GM12864 (cell line): ENCODE data around the gene AHNAK.

Source experiments
- DNase-seq: peaks from one replicate; pipeline ENCODE4 v3.0.0-alpha.2; 2011; ENCODE audit warnings: low read depth
- H3K4me3 ChIP-seq: 2 replicates; pipeline ENCODE4 v1.5.1; 2011; ENCODE audit warnings: mild to moderate bottlenecking, low read depth, low read length, control low read depth
- TF ChIP-seq, protein P1 (sequence below): IDR thresholded peaks from 2 replicates; pipeline ENCODE4 v1.5.1; 2011; ENCODE audit warnings: low read depth, mild to moderate bottlenecking, moderate library complexity, low read length, control low read depth, inconsistent platforms; ENCODE audit errors: missing control alignments

Gene AHNAK

DNA sequence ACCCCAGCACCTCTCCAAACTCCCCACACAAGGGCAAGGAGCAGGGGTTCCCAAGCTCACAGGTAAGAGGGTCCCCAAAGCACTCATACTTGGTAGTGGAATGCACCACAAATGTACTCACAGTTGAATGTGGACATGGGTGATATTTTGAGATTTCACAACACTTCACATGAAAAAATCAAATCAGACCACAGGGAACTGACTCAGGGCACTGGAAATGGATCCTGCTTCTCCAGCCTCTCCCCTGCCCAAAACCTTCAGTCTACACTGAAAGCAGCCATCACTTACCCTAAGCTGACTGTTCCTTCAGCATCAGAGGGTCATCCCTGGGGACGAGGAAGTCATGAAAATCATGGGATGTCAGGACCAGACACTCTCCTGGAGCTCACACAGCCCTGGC is 87.5 kb downstream of the AHNAK start:
- no peak overlapping the region for H3K4me3 ChIP-seq
- no peak for DNase-seq
- TF ChIP-seq, protein P1, sequence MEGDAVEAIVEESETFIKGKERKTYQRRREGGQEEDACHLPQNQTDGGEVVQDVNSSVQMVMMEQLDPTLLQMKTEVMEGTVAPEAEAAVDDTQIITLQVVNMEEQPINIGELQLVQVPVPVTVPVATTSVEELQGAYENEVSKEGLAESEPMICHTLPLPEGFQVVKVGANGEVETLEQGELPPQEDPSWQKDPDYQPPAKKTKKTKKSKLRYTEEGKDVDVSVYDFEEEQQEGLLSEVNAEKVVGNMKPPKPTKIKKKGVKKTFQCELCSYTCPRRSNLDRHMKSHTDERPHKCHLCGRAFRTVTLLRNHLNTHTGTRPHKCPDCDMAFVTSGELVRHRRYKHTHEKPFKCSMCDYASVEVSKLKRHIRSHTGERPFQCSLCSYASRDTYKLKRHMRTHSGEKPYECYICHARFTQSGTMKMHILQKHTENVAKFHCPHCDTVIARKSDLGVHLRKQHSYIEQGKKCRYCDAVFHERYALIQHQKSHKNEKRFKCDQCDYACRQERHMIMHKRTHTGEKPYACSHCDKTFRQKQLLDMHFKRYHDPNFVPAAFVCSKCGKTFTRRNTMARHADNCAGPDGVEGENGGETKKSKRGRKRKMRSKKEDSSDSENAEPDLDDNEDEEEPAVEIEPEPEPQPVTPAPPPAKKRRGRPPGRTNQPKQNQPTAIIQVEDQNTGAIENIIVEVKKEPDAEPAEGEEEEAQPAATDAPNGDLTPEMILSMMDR = no peak

- TF ChIP-seq, protein P1 = no peak
- H3K4me3 ChIP-seq = no peak overlapping the region
- no peak for DNase-seq
These were observed 88.2 kb downstream of the AHNAK start for GRCh38 chr11:62458212-62459002.

DNA sequence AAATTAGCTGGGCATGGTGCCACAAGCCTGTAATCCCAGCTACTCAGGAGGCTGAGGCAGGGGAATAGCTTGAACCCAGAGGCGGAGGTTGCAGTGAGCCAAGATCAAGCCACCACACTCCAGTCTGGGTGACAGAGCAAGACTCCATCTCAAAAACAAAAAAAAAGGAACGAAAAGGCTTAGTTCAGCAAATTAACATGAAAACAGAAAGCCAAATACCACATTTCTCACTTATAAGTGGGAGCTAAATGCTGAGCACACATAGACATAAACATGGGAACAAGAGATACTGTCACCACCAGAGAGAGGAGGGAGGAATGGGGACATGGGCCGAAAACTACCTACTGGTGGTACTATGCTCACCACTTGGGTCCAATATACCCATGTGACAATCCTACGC is 89.1 kb downstream of the AHNAK start:
- TF ChIP-seq, protein P1 = no peak
- no peak for DNase-seq
- H3K4me3 ChIP-seq = no peak overlapping the region

- TF ChIP-seq, protein P1 = no peak
- no peak for DNase-seq
- H3K4me3 ChIP-seq = no peak overlapping the region
These were observed 90.0 kb downstream of the AHNAK start for GRCh38 chr11:62456630-62457029.

GRCh38 chr11:62452839-62453468 is 93.7 kb downstream of the AHNAK start:
- DNase-seq = no peak
- no peak overlapping the region for H3K4me3 ChIP-seq

DNA sequence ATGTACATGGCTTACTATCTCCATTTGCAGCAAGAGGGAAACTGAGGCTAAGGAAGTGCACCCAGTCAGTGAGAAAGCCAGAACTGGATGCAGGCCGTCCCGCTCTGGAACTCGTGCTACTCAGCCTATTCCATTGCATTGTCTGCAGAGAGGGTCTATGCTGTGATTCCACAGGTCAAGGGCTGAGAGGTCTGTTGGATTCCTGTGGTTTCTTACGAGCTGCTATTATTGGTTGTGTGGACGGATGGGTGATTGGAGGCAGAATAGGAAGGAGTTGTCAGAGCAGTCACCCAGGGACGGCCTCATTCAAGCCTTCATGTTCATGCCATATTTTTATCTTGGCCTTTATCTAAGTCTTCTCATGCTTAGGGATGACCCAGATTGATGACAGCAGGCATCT is 94.3 kb downstream of the AHNAK start:
- H3K4me3 ChIP-seq = no peak overlapping the region
- TF ChIP-seq, protein P1 = no peak
- DNase-seq = no peak

More at GRCh38 chr11:62452839-62453468, 93.7 kb downstream of the AHNAK start:
- TF ChIP-seq, protein P1 = no peak
